Measurements from ENCODE around the gene SEC62. TPM values are rescaled to one million over a fixed set of nuclear protein-coding genes. Genes with fewer than 3 reads are reported as not detected.

The SEC62 gene
- total RNA-seq, 2 donors from 2014 or later = 48.7 to 64.4 TPM

DNA sequence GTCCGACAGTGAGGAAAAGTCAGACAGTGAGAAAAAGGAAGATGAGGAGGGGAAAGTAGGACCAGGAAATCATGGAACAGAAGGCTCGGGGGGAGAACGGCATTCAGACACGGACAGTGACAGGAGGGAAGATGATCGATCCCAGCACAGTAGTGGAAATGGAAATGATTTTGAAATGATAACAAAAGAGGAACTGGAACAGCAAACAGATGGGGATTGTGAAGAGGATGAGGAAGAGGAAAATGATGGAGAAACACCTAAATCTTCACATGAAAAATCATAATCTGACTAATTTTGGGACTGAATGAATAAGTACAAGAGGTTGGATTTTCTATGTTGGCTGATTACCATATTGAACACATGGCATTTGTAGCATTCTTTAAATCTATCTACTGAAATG, 26.2 kb downstream of the SEC62 start:
- H3K4me3 Mint-ChIP-seq = no peak overlapping the region
- peaks cover 34% of the 10 kb centered on the region for H3K36me3 Mint-ChIP-seq (ENCODE audit: low read depth)
- no peak overlapping the region for H3K4me3 ChIP-seq (ENCODE audit: low read length)
- TF ChIP-seq, protein P1, sequence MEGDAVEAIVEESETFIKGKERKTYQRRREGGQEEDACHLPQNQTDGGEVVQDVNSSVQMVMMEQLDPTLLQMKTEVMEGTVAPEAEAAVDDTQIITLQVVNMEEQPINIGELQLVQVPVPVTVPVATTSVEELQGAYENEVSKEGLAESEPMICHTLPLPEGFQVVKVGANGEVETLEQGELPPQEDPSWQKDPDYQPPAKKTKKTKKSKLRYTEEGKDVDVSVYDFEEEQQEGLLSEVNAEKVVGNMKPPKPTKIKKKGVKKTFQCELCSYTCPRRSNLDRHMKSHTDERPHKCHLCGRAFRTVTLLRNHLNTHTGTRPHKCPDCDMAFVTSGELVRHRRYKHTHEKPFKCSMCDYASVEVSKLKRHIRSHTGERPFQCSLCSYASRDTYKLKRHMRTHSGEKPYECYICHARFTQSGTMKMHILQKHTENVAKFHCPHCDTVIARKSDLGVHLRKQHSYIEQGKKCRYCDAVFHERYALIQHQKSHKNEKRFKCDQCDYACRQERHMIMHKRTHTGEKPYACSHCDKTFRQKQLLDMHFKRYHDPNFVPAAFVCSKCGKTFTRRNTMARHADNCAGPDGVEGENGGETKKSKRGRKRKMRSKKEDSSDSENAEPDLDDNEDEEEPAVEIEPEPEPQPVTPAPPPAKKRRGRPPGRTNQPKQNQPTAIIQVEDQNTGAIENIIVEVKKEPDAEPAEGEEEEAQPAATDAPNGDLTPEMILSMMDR (conservative IDR thresholded peaks at IDR 0.05) = no peak
- H3K9me3 ChIP-seq (ENCODE audit: control insufficient read depth, low read length) = no peaks in the 10 kb centered on the region
- H3K27ac ChIP-seq (ENCODE audit: low read depth, low read length) = no peak overlapping the region
- 92 to 96% methylated on average over 5 of the region's 5 CpGs for WGBS, 2 experiments (ENCODE audit: insufficient coverage in 1 of 2, insufficient read length in 1 of 2)
- H3K9me3 Mint-ChIP-seq = no peaks in the 10 kb centered on the region
- no peak overlapping the region for H3K9ac ChIP-seq (ENCODE audit: extremely low read depth, low read length, poor library complexity, severe bottlenecking)
- no peak for DNase-seq
- H3K27me3 ChIP-seq (ENCODE audit: control insufficient read depth, insufficient read depth, low read length, poor library complexity, severe bottlenecking) = no peaks in the 10 kb centered on the region
- H3K4me1 Mint-ChIP-seq = no peaks in the 10 kb centered on the region
- H3K27me3 Mint-ChIP-seq (ENCODE audit: insufficient read depth) = no peaks in the 10 kb centered on the region
- no peaks in the 10 kb centered on the region for H3K4me1 ChIP-seq (ENCODE audit: control insufficient read depth, insufficient read depth, low read length)
- no peak overlapping the region for H3K27ac Mint-ChIP-seq
- H3K36me3 ChIP-seq (ENCODE audit: control insufficient read depth, insufficient read depth, low read length) = peaks cover 79% of the 10 kb centered on the region

DNA sequence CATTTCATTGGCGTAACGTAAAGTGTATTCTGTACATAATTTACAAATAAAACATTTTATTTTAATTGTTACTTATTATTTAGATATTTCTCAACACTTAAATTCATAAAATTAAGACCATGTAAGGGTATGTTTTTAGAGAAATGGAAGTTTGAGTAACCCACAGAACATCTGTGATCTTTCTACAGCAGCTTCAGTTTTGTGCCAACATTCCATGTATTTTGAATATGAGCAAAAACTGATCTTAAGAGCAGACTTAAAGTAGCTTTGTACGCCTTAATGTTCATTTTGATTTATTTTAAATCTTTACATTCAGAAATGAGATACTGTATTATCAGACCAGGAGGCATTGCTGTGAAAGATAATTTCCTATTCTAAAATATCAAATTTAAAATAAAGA, 27.2 kb downstream of the SEC62 start:
- WGBS, 2 experiments (ENCODE audit: insufficient coverage in 1 of 2, insufficient read length in 1 of 2) = 57% methylated on average over 1 of the region's 3 CpGs; no CpG with 5 or more reads in 1 of the 2 experiments

DNA sequence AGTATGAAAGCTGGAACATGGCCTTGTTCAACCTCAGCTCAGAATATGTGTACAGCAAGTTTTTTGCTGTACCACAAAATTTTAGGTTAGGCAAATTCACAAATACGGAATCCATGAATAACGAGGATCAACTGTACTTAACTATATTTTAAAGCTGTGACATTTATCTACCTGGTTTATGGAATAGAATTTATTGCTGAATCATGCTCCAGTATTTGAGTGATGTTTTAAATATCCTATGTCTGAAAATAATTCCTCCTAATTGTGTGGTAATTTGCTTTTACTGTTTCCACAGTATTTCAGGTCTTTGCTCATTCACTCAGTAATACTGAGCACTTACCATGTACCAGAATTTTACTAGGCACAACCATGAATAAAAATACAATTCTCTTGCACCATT, 29.5 kb downstream of the SEC62 start:
- no peak overlapping the region for H3K27ac ChIP-seq (ENCODE audit: low read depth, low read length)
- WGBS, 2 experiments (ENCODE audit: insufficient coverage in 1 of 2, insufficient read length in 1 of 2) = 92% methylated on average over 2 of the region's 2 CpGs; no CpG with 5 or more reads in 1 of the 2 experiments
- TF ChIP-seq, protein P1 (conservative IDR thresholded peaks at IDR 0.05) = no peak
- no peak overlapping the region for H3K9ac ChIP-seq (ENCODE audit: extremely low read depth, low read length, poor library complexity, severe bottlenecking)
- no peaks in the 10 kb centered on the region for H3K9me3 ChIP-seq (ENCODE audit: control insufficient read depth, low read length)
- no peaks in the 10 kb centered on the region for H3K27me3 ChIP-seq (ENCODE audit: control insufficient read depth, insufficient read depth, low read length, poor library complexity, severe bottlenecking)
- Mint-ChIP-seq H3K4me1 (no peaks in the 10 kb centered on the region), H3K4me3 (no peak overlapping the region), H3K27ac (no peak overlapping the region), H3K36me3 (ENCODE audit: low read depth) (peaks cover 17% of the 10 kb centered on the region), H3K27me3 (ENCODE audit: insufficient read depth) (no peaks in the 10 kb centered on the region), H3K9me3 (no peaks in the 10 kb centered on the region)
- H3K4me3 ChIP-seq (ENCODE audit: low read length) = no peak overlapping the region
- H3K4me1 ChIP-seq (ENCODE audit: control insufficient read depth, insufficient read depth, low read length) = no peaks in the 10 kb centered on the region
- DNase-seq = no peak
- peaks cover 49% of the 10 kb centered on the region for H3K36me3 ChIP-seq (ENCODE audit: control insufficient read depth, insufficient read depth, low read length)

More for the DNA sequence above, 27.2 kb downstream of the SEC62 start:
- H3K36me3 Mint-ChIP-seq (ENCODE audit: low read depth) = peaks cover 28% of the 10 kb centered on the region
- H3K36me3 ChIP-seq (ENCODE audit: control insufficient read depth, insufficient read depth, low read length) = peaks cover 69% of the 10 kb centered on the region
- H3K9ac ChIP-seq (ENCODE audit: extremely low read depth, low read length, poor library complexity, severe bottlenecking) = no peak overlapping the region
- no peak overlapping the region for H3K27ac Mint-ChIP-seq
- H3K9me3 Mint-ChIP-seq = no peaks in the 10 kb centered on the region
- no peaks in the 10 kb centered on the region for H3K4me1 ChIP-seq (ENCODE audit: control insufficient read depth, insufficient read depth, low read length)
- TF ChIP-seq, protein P1 (conservative IDR thresholded peaks at IDR 0.05) = no peak
- H3K9me3 ChIP-seq (ENCODE audit: control insufficient read depth, low read length) = no peaks in the 10 kb centered on the region
- DNase-seq = no peak
- H3K27ac ChIP-seq (ENCODE audit: low read depth, low read length) = no peak overlapping the region
- no peaks in the 10 kb centered on the region for H3K27me3 Mint-ChIP-seq (ENCODE audit: insufficient read depth)
- H3K4me3 Mint-ChIP-seq = no peak overlapping the region
- H3K4me1 Mint-ChIP-seq = no peaks in the 10 kb centered on the region
- no peaks in the 10 kb centered on the region for H3K27me3 ChIP-seq (ENCODE audit: control insufficient read depth, insufficient read depth, low read length, poor library complexity, severe bottlenecking)
- H3K4me3 ChIP-seq (ENCODE audit: low read length) = no peak overlapping the region

Measured in endodermal cell (in vitro differentiated cells).